T-helper 2 cell treated with Interferon-gamma antibody and Interleukin-4, amounts not matched to agents 5 μg/mL and 100 μg/mL, for 36 hours (primary cell): Measurements from ENCODE around the gene TLR7.

Experiments
- DNase-seq: peaks from one replicate; pipeline ENCODE4 v3.0.0; 2021; ENCODE audit warnings: low spot score
- H3K27ac Mint-ChIP-seq: one replicate; pipeline ENCODE4 v1.8.0; 2021; ENCODE audit warnings: mild to moderate bottlenecking, mixed read lengths
- H3K27me3 Mint-ChIP-seq: one replicate; pipeline ENCODE4 v1.8.0; 2021; ENCODE audit warnings: low read depth, mixed read lengths
- H3K36me3 Mint-ChIP-seq: one replicate; pipeline ENCODE4 v1.8.0; 2021; ENCODE audit warnings: low read depth, mixed read lengths
- H3K4me1 Mint-ChIP-seq: one replicate; pipeline ENCODE4 v1.8.0; 2021; ENCODE audit warnings: low read depth, mixed read lengths
- H3K4me3 Mint-ChIP-seq: one replicate; pipeline ENCODE4 v1.8.0; 2022; ENCODE audit warnings: mild to moderate bottlenecking, moderate library complexity, mixed read lengths
- H3K9me3 Mint-ChIP-seq: one replicate; pipeline ENCODE4 v1.8.0; 2021; ENCODE audit warnings: mixed read lengths

The TLR7 gene

GRCh38 chrX:12896935-12897334 is 30.1 kb downstream of the TLR7 start:
- Mint-ChIP-seq H3K27ac (no peak overlapping the region), H3K4me3 (no peak overlapping the region), H3K27me3 (no peaks in the 10 kb centered on the region), H3K4me1 (peaks cover 26% of the 10 kb centered on the region), H3K9me3 (no peaks in the 10 kb centered on the region), H3K36me3 (no peaks in the 10 kb centered on the region)
- DNase-seq = no peak

GRCh38 chrX:12898073-12898472 is 31.2 kb downstream of the TLR7 start:
- Mint-ChIP-seq H3K4me3 (no peak overlapping the region), H3K9me3 (no peaks in the 10 kb centered on the region), H3K36me3 (no peaks in the 10 kb centered on the region), H3K27me3 (no peaks in the 10 kb centered on the region), H3K27ac (no peak overlapping the region), H3K4me1 (peaks cover 17% of the 10 kb centered on the region)
- peak; percentile 19 for DNase-seq

GRCh38 chrX:12899506-12899905 is 32.6 kb downstream of the TLR7 start:
- Mint-ChIP-seq H3K36me3 (no peaks in the 10 kb centered on the region), H3K4me3 (no peak overlapping the region), H3K27me3 (no peaks in the 10 kb centered on the region), H3K27ac (no peak overlapping the region), H3K4me1 (peaks cover 6% of the 10 kb centered on the region), H3K9me3 (no peaks in the 10 kb centered on the region)
- DNase-seq = no peak

- H3K4me3 Mint-ChIP-seq = no peak overlapping the region
- H3K36me3 Mint-ChIP-seq = no peaks in the 10 kb centered on the region
- peaks cover 6% of the 10 kb centered on the region for H3K4me1 Mint-ChIP-seq
- H3K9me3 Mint-ChIP-seq = no peaks in the 10 kb centered on the region
- H3K27me3 Mint-ChIP-seq = no peaks in the 10 kb centered on the region
- H3K27ac Mint-ChIP-seq = no peak overlapping the region
- DNase-seq = peak; percentile 27
These were observed 34.6 kb downstream of the TLR7 start for GRCh38 chrX:12901486-12901885.

GRCh38 chrX:12903646-12904045 is 36.8 kb downstream of the TLR7 start:
- Mint-ChIP-seq H3K4me3 (no peak overlapping the region), H3K27ac (no peak overlapping the region)

GRCh38 chrX:12906046-12906761 is 39.3 kb downstream of the TLR7 start, which contains the start of gene TLR8:
Gene TLR8, plus strand, starts transcription at chrX:12906620. Its CDS starts 87 bp downstream, at chrX:12906707.
- no peak within 1 kb of the TSS for H3K4me3 Mint-ChIP-seq
- H3K4me1 Mint-ChIP-seq = peaks cover 7% of the 10 kb centered on the region
- no peak for DNase-seq
- H3K9me3 Mint-ChIP-seq = no peaks in the 10 kb centered on the region
- no peaks in the 10 kb centered on the region for H3K27me3 Mint-ChIP-seq
- no peaks in the 10 kb centered on the region for H3K36me3 Mint-ChIP-seq
- H3K27ac Mint-ChIP-seq = no peak within 1 kb of the TSS

More at GRCh38 chrX:12903646-12904045, 36.8 kb downstream of the TLR7 start:
- Mint-ChIP-seq H3K4me1 (peaks cover 2% of the 10 kb centered on the region), H3K9me3 (no peaks in the 10 kb centered on the region), H3K36me3 (no peaks in the 10 kb centered on the region), H3K27me3 (no peaks in the 10 kb centered on the region)
- no peak for DNase-seq

DNA sequence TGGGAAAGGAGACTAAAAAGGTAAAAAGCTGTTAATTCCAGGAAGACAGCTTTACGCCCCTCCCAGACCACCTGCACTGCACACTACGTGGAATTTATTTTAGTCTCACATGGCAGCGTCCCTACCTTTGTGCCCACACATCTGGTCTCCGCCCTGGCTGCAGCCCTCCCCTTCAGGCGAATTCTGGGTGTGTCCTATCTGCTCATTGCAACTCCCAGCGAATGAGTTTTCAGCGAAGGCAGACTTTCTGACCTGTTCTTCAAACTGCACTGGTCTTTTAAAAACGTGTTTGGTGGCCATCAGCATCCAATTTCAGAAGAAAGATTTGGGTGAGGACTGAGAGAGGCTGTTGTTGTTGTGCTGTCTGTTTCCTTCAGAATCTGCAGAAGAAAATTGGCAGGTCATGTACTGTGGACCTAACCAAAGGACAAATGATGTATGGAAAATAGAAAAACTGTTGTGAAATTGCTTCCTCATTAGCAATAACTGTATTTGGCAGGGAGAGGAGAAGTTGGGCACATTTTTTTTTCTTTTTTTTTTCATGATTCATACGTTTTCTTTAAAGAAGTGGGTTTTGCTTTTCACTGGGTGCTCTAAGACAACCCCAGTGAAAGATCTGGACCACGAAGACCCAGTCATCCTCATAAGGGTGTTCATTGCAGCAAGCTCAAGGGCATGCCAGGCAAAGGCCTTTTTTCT is 43.7 kb downstream of the TLR7 start:
- DNase-seq = no peak
- H3K4me1 Mint-ChIP-seq = peaks cover 10% of the 10 kb centered on the region
- H3K4me3 Mint-ChIP-seq = no peak overlapping the region
- H3K36me3 Mint-ChIP-seq = no peaks in the 10 kb centered on the region
- no peaks in the 10 kb centered on the region for H3K9me3 Mint-ChIP-seq
- no peaks in the 10 kb centered on the region for H3K27me3 Mint-ChIP-seq
- H3K27ac Mint-ChIP-seq = no peak overlapping the region

- Mint-ChIP-seq H3K9me3 (no peaks in the 10 kb centered on the region), H3K4me3 (no peak overlapping the region), H3K36me3 (no peaks in the 10 kb centered on the region), H3K4me1 (peaks cover 10% of the 10 kb centered on the region), H3K27me3 (no peaks in the 10 kb centered on the region), H3K27ac (no peak overlapping the region)
- DNase-seq = no peak
These were observed 44.2 kb downstream of the TLR7 start for GRCh38 chrX:12911122-12911470.

DNA sequence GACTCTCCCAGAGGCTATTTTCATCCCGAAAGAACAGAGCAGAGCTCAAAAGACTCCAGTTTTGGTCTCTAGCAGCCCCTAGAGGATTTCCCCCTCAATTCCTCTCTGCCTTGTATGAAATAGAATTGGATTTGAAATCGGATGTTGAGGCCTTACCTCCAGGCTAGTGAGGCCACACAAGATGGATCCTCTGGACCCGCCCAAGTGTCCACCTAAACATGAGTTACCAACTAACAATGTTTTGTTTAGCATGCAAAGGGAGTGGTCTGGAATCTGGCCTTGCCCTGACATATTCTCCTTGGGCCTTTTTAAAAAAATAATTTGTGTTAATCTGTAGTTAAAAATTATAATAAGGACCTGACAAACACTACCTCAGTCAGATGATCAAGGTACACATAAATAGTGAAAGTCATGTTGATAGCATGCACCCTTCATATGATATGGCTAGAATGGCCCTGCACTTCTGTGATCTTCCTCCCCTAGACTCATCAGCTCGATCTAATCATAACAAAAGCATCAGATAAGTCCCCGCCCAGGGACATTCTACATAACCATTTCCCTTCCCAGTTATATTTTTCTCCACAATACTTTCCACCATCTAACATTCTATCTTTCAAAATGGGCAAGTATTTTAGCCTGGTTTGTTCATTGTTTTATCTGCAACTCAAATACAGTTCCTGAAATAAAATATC is 46.1 kb downstream of the TLR7 start:
- H3K36me3 Mint-ChIP-seq = no peaks in the 10 kb centered on the region
- H3K4me1 Mint-ChIP-seq = peaks cover 10% of the 10 kb centered on the region

GRCh38 chrX:12917753-12918152 is 50.9 kb downstream of the TLR7 start:
- no peak for DNase-seq
- Mint-ChIP-seq H3K4me3 (no peak overlapping the region), H3K36me3 (no peaks in the 10 kb centered on the region), H3K27me3 (no peaks in the 10 kb centered on the region), H3K9me3 (no peaks in the 10 kb centered on the region), H3K27ac (no peak overlapping the region), H3K4me1 (peaks cover 2% of the 10 kb centered on the region)

More for the DNA sequence above, 46.1 kb downstream of the TLR7 start:
- no peak overlapping the region for H3K27ac Mint-ChIP-seq
- no peak overlapping the region for H3K4me3 Mint-ChIP-seq
- no peak for DNase-seq
- H3K9me3 Mint-ChIP-seq = no peaks in the 10 kb centered on the region
- no peaks in the 10 kb centered on the region for H3K27me3 Mint-ChIP-seq

- Mint-ChIP-seq H3K27ac (no peak overlapping the region), H3K4me3 (no peak overlapping the region), H3K4me1 (no peaks in the 10 kb centered on the region), H3K9me3 (no peaks in the 10 kb centered on the region), H3K27me3 (peaks cover 2% of the 10 kb centered on the region), H3K36me3 (no peaks in the 10 kb centered on the region)
- no peak for DNase-seq
These were observed 52.2 kb downstream of the TLR7 start for GRCh38 chrX:12919051-12919450.

DNA sequence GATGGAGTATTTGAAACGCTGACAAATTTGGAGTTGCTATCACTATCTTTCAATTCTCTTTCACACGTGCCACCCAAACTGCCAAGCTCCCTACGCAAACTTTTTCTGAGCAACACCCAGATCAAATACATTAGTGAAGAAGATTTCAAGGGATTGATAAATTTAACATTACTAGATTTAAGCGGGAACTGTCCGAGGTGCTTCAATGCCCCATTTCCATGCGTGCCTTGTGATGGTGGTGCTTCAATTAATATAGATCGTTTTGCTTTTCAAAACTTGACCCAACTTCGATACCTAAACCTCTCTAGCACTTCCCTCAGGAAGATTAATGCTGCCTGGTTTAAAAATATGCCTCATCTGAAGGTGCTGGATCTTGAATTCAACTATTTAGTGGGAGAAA is 52.7 kb downstream of the TLR7 start:
- no peaks in the 10 kb centered on the region for H3K4me1 Mint-ChIP-seq
- H3K27ac Mint-ChIP-seq = no peak overlapping the region
- H3K4me3 Mint-ChIP-seq = no peak overlapping the region
- DNase-seq = no peak
- peaks cover 2% of the 10 kb centered on the region for H3K27me3 Mint-ChIP-seq
- no peaks in the 10 kb centered on the region for H3K9me3 Mint-ChIP-seq
- H3K36me3 Mint-ChIP-seq = no peaks in the 10 kb centered on the region

DNA sequence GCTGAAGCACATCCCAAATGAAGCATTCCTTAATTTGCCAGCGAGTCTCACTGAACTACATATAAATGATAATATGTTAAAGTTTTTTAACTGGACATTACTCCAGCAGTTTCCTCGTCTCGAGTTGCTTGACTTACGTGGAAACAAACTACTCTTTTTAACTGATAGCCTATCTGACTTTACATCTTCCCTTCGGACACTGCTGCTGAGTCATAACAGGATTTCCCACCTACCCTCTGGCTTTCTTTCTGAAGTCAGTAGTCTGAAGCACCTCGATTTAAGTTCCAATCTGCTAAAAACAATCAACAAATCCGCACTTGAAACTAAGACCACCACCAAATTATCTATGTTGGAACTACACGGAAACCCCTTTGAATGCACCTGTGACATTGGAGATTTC is 54.1 kb downstream of the TLR7 start:
- Mint-ChIP-seq H3K4me3 (no peak overlapping the region), H3K27ac (no peak overlapping the region), H3K4me1 (no peaks in the 10 kb centered on the region), H3K27me3 (peaks cover 2% of the 10 kb centered on the region), H3K9me3 (no peaks in the 10 kb centered on the region), H3K36me3 (no peaks in the 10 kb centered on the region)
- DNase-seq = no peak

DNA sequence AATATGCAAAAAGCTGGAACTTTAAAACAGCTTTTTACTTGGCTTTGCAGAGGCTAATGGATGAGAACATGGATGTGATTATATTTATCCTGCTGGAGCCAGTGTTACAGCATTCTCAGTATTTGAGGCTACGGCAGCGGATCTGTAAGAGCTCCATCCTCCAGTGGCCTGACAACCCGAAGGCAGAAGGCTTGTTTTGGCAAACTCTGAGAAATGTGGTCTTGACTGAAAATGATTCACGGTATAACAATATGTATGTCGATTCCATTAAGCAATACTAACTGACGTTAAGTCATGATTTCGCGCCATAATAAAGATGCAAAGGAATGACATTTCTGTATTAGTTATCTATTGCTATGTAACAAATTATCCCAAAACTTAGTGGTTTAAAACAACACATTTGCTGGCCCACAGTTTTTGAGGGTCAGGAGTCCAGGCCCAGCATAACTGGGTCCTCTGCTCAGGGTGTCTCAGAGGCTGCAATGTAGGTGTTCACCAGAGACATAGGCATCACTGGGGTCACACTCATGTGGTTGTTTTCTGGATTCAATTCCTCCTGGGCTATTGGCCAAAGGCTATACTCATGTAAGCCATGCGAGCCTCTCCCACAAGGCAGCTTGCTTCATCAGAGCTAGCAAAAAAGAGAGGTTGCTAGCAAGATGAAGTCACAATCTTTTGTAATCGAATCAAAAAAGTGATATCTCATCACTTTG is 55.2 kb downstream of the TLR7 start:
- H3K4me1 Mint-ChIP-seq = no peaks in the 10 kb centered on the region
- H3K9me3 Mint-ChIP-seq = no peaks in the 10 kb centered on the region
- no peak for DNase-seq
- H3K27ac Mint-ChIP-seq = no peak overlapping the region
- H3K36me3 Mint-ChIP-seq = no peaks in the 10 kb centered on the region
- H3K27me3 Mint-ChIP-seq = peaks cover 2% of the 10 kb centered on the region
- no peak overlapping the region for H3K4me3 Mint-ChIP-seq
